GM19324 (cell line): ENCODE results near the gene MKLN1.

Experiments used
- ATAC-seq: cut with Tn5 transposase; IDR thresholded peaks from one replicate; pipeline ENCODE4 v1.9.1; 2021; ENCODE audit warnings: mild to moderate bottlenecking, moderate library complexity; ENCODE audit not compliant: unreplicated experiment, low FRiP score

Gene MKLN1

DNA sequence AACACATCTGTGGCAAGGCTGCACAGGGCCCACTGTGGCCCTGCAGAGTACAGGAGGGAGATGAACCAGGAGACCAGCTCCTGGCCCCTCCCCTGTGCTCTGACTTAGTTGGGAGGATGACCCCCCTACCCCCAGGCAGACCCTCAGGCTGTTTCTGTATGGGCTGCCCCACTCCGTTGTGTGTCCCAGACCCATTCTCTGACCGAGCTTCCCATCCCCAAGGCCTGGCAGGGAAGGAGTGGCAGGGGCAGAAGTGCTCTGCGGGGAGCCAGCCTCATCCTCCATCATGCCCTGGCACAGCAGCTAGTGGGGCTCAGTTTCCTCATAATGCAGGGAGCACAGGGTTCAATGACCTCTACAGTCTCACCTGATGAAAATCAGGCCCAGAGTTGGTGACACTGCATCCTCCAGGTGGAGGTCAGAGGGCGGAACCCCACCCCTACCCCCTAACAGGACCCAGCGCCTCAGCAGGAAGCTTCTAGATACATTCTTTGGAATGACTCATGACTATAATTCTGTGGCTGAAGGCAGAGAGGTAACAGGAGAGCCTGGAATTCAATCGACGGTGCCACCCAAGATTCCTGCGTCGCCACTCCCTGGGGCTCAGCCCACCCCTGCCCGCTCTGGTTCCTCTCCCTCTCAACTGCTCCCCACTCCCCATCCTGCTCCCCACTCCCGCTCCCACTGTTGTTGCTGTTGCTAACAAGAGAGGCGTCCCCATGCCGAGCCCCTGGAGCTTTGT lies 210.6 kb downstream of the MKLN1 start:
- no peak for ATAC-seq

DNA sequence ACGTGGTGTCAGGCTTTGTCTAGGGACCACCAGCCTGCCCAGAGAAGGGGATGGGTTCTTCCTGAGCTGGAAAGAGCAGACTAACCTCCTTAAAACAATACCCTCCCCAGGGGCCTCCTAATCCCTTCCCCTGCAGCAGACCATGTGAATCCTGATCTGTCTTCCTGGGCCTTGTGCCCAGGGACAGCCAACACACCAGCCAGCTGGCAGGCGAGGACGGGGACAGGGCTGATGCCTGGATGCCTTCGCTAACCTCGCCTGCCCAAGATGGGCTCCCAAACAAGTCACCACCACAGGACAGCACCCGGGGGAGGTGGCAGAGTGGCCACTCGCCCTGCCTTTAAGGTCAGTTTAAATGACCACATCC lies 211.1 kb downstream of the MKLN1 start:
- no peak for ATAC-seq

DNA sequence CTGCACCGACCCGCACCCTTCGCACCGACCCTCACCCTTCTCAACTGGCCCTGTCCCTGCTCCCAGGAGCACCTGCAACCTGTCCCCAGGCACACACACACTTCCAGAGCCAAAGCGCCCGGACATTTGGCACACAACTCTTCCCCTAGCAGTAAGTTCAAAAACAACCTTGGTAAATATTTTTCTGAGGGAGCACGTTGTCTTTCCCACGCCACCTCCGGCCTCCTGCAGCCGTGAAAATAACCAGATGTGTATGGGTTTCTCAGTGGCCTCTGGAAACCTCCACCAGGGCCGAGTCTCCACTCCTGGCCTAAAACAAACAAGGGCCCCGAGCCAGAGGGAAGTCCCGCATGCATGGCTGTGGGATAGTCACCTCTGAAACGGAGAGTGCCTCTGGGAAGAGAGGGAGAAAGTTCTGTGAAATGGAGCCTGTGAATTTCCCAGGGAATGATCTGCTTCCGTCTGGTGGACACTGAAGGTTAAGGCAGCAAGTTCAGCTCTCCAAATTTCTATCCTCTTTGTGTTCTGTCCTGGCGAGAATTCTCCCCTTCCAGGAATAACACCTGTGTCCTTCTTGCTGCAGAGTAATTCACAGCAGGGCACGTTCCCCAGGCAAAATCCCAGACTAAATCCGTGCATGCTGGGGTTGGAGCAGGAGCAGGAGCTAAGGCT lies 213.0 kb downstream of the MKLN1 start:
- ATAC-seq: no peak

DNA sequence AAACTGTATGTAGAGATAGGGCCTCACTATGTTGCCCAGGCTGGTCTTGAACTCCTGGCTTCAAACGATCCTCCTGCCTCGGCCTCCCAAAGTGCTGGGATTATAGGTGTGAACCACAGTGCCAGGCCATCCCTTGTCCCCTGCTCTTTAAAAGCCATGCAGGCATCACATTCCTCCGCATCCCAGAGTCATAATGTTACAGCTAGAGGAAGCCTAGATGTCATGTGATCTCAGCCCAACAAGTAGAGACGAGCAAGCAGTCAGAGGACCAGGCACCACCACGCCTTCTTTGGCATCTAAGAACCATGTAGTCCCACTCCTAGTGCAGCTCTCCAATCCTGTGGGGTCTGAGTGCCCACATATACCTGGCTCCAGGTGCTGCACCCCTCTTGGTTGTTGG lies 215.6 kb downstream of the MKLN1 start:
- no peak for ATAC-seq

DNA sequence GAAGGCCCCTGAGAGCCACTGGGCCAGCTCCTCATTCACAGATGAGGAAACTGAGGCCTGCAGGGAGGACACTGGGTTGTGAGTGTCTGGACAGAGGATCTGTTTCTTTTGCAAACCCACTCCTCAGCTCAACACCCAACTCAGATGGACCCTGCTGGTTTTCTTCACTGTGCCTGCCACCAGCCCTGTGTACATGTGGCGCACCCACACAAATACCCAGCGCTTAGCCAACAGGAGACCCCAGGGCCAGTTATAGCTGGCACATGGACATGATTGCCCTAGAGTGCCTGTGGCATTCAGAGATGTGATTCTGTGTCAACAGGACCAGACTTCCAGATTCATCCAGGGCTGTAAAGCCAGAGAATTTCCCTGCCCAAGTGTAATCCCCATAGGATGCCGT lies 216.3 kb downstream of the MKLN1 start:
- no peak for ATAC-seq

DNA sequence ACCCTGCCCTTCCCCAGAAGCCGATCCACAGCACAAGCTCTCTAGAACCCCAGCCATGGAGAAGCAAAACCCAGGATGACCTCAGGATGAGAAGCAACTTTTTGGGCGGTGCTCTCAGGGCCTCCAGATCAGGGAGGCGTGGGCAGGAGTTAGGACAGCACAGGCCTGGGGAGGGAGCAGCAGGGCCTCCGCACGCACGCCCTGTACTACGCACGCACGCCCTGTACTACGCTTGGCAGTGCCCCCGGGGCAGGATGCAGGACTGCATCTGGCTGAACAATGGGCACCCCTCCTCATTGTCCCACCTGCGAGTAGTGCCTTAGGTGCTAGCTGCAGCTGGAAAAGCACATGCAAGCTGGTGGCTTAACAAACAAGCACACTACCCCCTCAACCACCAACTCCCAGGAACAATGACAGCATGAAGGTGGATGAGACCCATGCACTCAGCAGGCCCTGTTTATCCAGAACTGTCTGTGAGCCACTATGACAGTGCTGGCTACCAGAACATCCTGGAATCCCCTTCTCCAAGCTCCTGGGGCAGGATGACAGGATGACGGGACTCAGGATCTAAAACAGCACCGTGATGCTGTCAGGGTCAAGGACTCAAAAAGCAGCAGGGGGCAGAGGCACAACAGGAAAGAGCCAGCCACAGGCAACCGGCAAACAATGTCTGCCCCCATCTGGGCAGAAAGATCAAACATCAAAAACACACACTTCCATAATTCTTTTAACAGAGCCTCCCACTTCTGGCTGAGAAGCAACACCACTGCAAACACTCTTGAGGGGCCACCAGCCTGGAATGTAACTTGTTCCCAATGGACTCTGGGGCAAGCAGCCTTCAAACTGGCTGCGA lies 217.0 kb downstream of the MKLN1 start:
- no peak for ATAC-seq

DNA sequence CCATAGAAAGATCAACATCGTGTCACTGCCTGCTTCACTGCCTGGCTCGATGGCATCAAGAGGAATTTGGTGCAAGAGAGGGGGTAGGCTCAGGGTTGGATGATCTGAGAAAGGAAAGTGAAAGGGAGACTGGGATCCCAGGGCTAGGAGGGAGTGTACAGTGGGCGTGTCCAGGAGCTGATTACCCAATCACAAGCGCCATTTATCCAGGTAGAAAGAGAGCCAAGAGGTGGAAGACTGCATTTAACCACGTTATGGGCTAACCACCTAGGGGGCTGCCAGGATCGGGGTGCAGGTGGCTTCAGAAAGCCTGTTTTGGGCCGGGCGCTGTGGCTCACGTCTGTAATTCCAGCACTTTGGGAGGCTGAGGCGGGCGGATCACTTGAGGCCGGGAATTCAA lies 218.4 kb downstream of the MKLN1 start:
- no peak for ATAC-seq
